OCI-LY3 (cell line): Measurements from ENCODE around the gene SNRPB2.

Experiments
- H2AFZ ChIP-seq: fragments of 200-600, 300-600 bp; shearing (Covaris generic); 2 replicates; pipeline ENCODE4 v1.6.0; 2014; ENCODE audit warnings: antibody characterized with exemption, low read depth, low read length
- H3K27ac ChIP-seq: fragments of 200-600, 300-600 bp; sonication (generic); 2 replicates; pipeline ENCODE4 v1.5.1; 2014; ENCODE audit warnings: mild to moderate bottlenecking, low read length, moderate library complexity, mixed read lengths
- H3K27me3 ChIP-seq: fragments of 200-600, 300-600 bp; sonication (generic); 2 replicates; pipeline ENCODE4 v1.6.1; 2014; ENCODE audit warnings: low read depth, low read length, mixed read lengths
- H3K36me3 ChIP-seq: fragments of 200-600, 300-600 bp; sonication (generic); replicated peaks from 2 replicates; pipeline ENCODE3; 2014; ENCODE audit warnings: low read depth, low read length, mixed read lengths
- H3K4me1 ChIP-seq: fragments of 300-600, 200-600 bp; sonication (generic); 2 replicates; pipeline ENCODE4 v1.6.1; 2014; ENCODE audit warnings: low read length, mixed read lengths
- H3K4me2 ChIP-seq: fragments of 200-600, 300-600 bp; sonication (generic); 2 replicates; pipeline ENCODE4 v1.6.1; 2014; ENCODE audit warnings: low read length, mixed read lengths
- H3K4me3 ChIP-seq: fragments of 300-600, 200-600 bp; sonication (generic); 2 replicates; pipeline ENCODE4 v1.5.1; 2014; ENCODE audit warnings: antibody characterized with exemption, mild to moderate bottlenecking, low read length, moderate library complexity
- H3K79me2 ChIP-seq: fragments of 300-600, 200-600 bp; shearing (Covaris generic); 2 replicates; pipeline ENCODE4 v1.6.1; 2014; ENCODE audit warnings: mild to moderate bottlenecking, low read length, mixed read lengths
- H3K9ac ChIP-seq: fragments of 300-600, 200-600 bp; shearing (Covaris generic); 2 replicates; pipeline ENCODE4 v1.6.0; 2014; ENCODE audit warnings: mild to moderate bottlenecking, low read length, moderate library complexity
- H3K9me3 ChIP-seq: fragments of 200-600, 300-600 bp; shearing (Covaris generic); 2 replicates; pipeline ENCODE4 v1.6.1; 2014; ENCODE audit warnings: low read length, mixed read lengths; ENCODE audit not compliant: insufficient read depth
- H4K20me1 ChIP-seq: fragments of 200-600, 300-600 bp; sonication (generic); 2 replicates; pipeline ENCODE4 v1.6.1; 2016; ENCODE audit warnings: low read length, mixed read lengths; ENCODE audit not compliant: insufficient read depth
- EZH2phosphoT487 ChIP-seq: fragments of 200-600 bp; shearing (Covaris generic); IDR thresholded peaks from 2 replicates; pipeline ENCODE4 v1.6.1; 2018; ENCODE audit warnings: antibody characterized with exemption, mixed run types, low read depth
- TF ChIP-seq, protein P1 (sequence below): fragments of 200-600, 300-600 bp; sonication (generic); IDR thresholded peaks from 2 replicates; pipeline ENCODE4 v1.5.1; 2014; ENCODE audit warnings: antibody characterized with exemption, low read length, low read depth

Gene SNRPB2

DNA sequence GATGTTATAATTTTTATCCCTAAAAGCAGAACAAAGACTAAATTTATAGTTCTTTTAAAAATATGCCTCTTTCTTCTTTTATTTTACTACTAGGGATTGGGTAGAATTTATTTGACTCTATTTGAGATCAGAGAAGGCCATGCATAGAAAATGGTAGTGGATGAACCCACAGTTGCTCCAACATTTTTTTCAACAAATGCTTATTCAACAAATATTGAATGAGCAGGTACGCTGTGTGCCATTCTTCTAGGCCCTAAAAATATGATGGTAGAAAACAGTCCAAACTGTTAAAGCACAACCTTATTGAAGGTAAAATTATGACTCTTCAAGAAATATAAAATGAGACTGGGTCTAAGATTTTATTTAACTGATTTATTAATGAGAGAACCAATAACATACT is 48.3 kb downstream of the SNRPB2 start:
- no peaks in the 10 kb centered on the region for H4K20me1 ChIP-seq
- no peak overlapping the region for H2AFZ ChIP-seq
- no peaks in the 10 kb centered on the region for H3K36me3 ChIP-seq
- H3K27ac ChIP-seq, result no peak overlapping the region
- no peak overlapping the region for H3K4me3 ChIP-seq
- H3K9me3 ChIP-seq, result no peaks in the 10 kb centered on the region
- peaks cover 33% of the 10 kb centered on the region; the same call in 1 of the 2 replicates for H3K27me3 ChIP-seq
- no peak overlapping the region for H3K4me2 ChIP-seq
- H3K79me2 ChIP-seq, result no peaks in the 10 kb centered on the region
- no peaks in the 10 kb centered on the region for H3K4me1 ChIP-seq
- TF ChIP-seq, protein P1, sequence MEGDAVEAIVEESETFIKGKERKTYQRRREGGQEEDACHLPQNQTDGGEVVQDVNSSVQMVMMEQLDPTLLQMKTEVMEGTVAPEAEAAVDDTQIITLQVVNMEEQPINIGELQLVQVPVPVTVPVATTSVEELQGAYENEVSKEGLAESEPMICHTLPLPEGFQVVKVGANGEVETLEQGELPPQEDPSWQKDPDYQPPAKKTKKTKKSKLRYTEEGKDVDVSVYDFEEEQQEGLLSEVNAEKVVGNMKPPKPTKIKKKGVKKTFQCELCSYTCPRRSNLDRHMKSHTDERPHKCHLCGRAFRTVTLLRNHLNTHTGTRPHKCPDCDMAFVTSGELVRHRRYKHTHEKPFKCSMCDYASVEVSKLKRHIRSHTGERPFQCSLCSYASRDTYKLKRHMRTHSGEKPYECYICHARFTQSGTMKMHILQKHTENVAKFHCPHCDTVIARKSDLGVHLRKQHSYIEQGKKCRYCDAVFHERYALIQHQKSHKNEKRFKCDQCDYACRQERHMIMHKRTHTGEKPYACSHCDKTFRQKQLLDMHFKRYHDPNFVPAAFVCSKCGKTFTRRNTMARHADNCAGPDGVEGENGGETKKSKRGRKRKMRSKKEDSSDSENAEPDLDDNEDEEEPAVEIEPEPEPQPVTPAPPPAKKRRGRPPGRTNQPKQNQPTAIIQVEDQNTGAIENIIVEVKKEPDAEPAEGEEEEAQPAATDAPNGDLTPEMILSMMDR, result no peak
- no peak for TF ChIP-seq EZH2phosphoT487
- H3K9ac ChIP-seq, result no peak overlapping the region

DNA sequence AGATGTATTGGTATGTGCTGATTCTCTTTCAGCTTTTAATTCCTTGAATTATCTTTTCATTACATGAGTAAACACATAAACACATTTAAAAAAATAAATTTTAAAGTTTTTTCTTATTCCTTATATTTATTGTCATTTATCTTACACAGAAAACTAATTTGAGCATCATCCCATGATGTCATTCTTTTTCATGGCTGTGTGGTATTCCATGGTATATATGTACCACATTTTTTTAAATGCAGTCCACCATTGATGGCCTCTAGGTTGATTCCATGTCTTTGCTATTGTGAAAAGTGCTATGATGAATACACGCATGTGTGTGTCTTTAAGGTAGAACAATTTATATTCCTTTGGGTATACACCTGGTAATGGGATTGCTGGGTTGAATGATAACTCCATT is 51.7 kb downstream of the SNRPB2 start:
- Histone ChIP-seq H2AFZ (no peak overlapping the region), H3K9me3 (no peaks in the 10 kb centered on the region), H3K27ac (no peak overlapping the region), H3K9ac (no peak overlapping the region), H3K4me1 (no peaks in the 10 kb centered on the region), H3K36me3 (no peaks in the 10 kb centered on the region), H3K27me3 (peaks cover 41% of the 10 kb centered on the region), H3K79me2 (no peaks in the 10 kb centered on the region), H3K4me3 (no peak overlapping the region), H3K4me2 (no peak overlapping the region), H4K20me1 (no peaks in the 10 kb centered on the region)
- TF ChIP-seq, protein P1, result no peak
- TF ChIP-seq EZH2phosphoT487, result no peak

DNA sequence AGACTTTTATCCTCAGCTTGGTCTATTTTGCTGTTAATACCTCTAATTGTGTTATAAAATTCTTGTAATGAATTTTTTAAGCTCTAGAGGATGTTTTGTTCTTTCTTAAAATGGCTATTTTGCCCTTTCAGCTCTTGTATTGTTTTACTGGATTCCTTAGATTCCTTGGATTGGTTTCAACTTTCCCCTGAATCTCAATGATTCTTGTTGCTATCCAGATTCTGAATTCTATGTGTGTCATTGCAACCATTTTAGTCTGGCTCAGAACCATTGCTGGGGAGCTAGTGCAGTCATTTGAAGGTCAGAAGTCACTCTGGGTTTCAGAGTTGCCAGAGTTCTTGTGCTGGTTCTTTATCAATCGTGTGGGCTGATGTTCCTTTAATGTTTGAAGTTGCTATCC is 55.4 kb downstream of the SNRPB2 start:
- TF ChIP-seq, protein P1, result no peak
- TF ChIP-seq EZH2phosphoT487, result no peak
- Histone ChIP-seq H2AFZ (no peak overlapping the region), H3K27ac (no peak overlapping the region), H3K36me3 (no peaks in the 10 kb centered on the region), H3K79me2 (no peaks in the 10 kb centered on the region), H3K4me3 (no peak overlapping the region), H3K4me1 (no peaks in the 10 kb centered on the region), H4K20me1 (no peaks in the 10 kb centered on the region), H3K9me3 (no peaks in the 10 kb centered on the region), H3K4me2 (no peak overlapping the region), H3K27me3 (peaks cover 30% of the 10 kb centered on the region), H3K9ac (no peak overlapping the region)
